Neural cell (in vitro differentiated cells): ENCODE results near the gene FKRP.

Experiments used
- CTCF ChIP-seq: fragments of 450-650 bp; IDR thresholded peaks from 2 replicates; pipeline ENCODE4 v1.5.1; 2014; ENCODE audit warnings: antibody characterized with exemption, mild to moderate bottlenecking, moderate library complexity; ENCODE audit not compliant: poor library complexity, severe bottlenecking
- EP300 ChIP-seq: fragments of 450-650 bp; conservative IDR thresholded peaks from 2 replicates; pipeline ENCODE4 v1.6.1; 2014; ENCODE audit warnings: antibody characterized with exemption, mild to moderate bottlenecking, moderate library complexity; ENCODE audit not compliant: poor library complexity, severe bottlenecking
- EZH2 ChIP-seq: fragments of 200-600, 300-800 bp; shearing (Covaris generic), sonication (generic); IDR thresholded peaks from 2 replicates; pipeline ENCODE4 v1.6.1; 2014; ENCODE audit warnings: antibody characterized with exemption, low read length, borderline replicate concordance, mild to moderate bottlenecking; ENCODE audit not compliant: insufficient read depth, poor library complexity, severe bottlenecking
- RAD21 ChIP-seq: fragments of 450-650 bp; conservative IDR thresholded peaks from 2 replicates; pipeline ENCODE4 v1.6.1; 2014; ENCODE audit warnings: antibody characterized with exemption, mild to moderate bottlenecking, moderate library complexity
- REST ChIP-seq: IDR thresholded peaks from 2 replicates; pipeline ENCODE4 v1.6.1; 2012; ENCODE audit warnings: borderline replicate concordance
- TAF1 ChIP-seq: IDR thresholded peaks from 2 replicates; pipeline ENCODE4 v1.6.1; 2012; ENCODE audit warnings: low read depth

GRCh38 chr19:46782355-46783019 is 36.6 kb downstream of the FKRP start:
- no peak for TF ChIP-seq CTCF
- no peak for TF ChIP-seq RAD21
- TF ChIP-seq REST, result no peak
- no peak for TF ChIP-seq TAF1
- no peak for TF ChIP-seq EP300
- TF ChIP-seq EZH2, result no peak
